Measurements from ENCODE around the gene STK32B. TPM values are rescaled to one million over a fixed set of nuclear protein-coding genes. Genes with fewer than 3 reads are reported as not detected.

STK32B gene
- total and polyA plus RNA-seq, 9 donors: 3.8 to 12.5 (median 5.8) TPM

- Histone ChIP-seq H3K4me3 (ENCODE audit: low read length) (no peak overlapping the region), H3K9me3 (replicated peaks; ENCODE audit: control insufficient read depth, low read depth, low read length) (no peaks in the 10 kb centered on the region), H3K27me3 (ENCODE audit: control insufficient read depth, insufficient read depth, low read length) (no peaks in the 10 kb centered on the region), H3K4me1 (ENCODE audit: control insufficient read depth, insufficient read depth, low read length) (peaks cover 6% of the 10 kb centered on the region), H3K36me3 (ENCODE audit: control insufficient read depth, insufficient read depth, low read length) (no peaks in the 10 kb centered on the region), H3K27ac (ENCODE audit: low read length) (no peak overlapping the region)
- WGBS (ENCODE audit: insufficient coverage): 75% methylated on average over 7 of the region's 7 CpGs
- no peak for DNase-seq
Observed at GRCh38 chr4:5387457-5387856, 336.2 kb downstream of the STK32B start.

- Histone ChIP-seq H3K4me1 (ENCODE audit: control insufficient read depth, insufficient read depth, low read length) (no peaks in the 10 kb centered on the region), H3K27me3 (ENCODE audit: control insufficient read depth, insufficient read depth, low read length) (no peaks in the 10 kb centered on the region), H3K9me3 (replicated peaks; ENCODE audit: control insufficient read depth, low read depth, low read length) (no peaks in the 10 kb centered on the region), H3K27ac (ENCODE audit: low read length) (no peak overlapping the region), H3K36me3 (ENCODE audit: control insufficient read depth, insufficient read depth, low read length) (no peaks in the 10 kb centered on the region), H3K4me3 (ENCODE audit: low read length) (no peak overlapping the region)
- WGBS (ENCODE audit: insufficient coverage): 25% methylated on average over 2 of the region's 3 CpGs
- DNase-seq: no peak
Observed at GRCh38 chr4:5389756-5390310, 338.6 kb downstream of the STK32B start.

GRCh38 chr4:5391492-5391891 is 340.2 kb downstream of the STK32B start:
- 86% methylated on average over 3 of the region's 4 CpGs for WGBS (ENCODE audit: insufficient coverage)
- no peak overlapping the region for H3K27ac ChIP-seq (ENCODE audit: low read length)
- H3K4me3 ChIP-seq (ENCODE audit: low read length): no peak overlapping the region
- no peaks in the 10 kb centered on the region for H3K27me3 ChIP-seq (ENCODE audit: control insufficient read depth, insufficient read depth, low read length)
- no peaks in the 10 kb centered on the region for H3K9me3 ChIP-seq (replicated peaks; ENCODE audit: control insufficient read depth, low read depth, low read length)
- no peaks in the 10 kb centered on the region for H3K4me1 ChIP-seq (ENCODE audit: control insufficient read depth, insufficient read depth, low read length)
- no peak for DNase-seq
- no peaks in the 10 kb centered on the region for H3K36me3 ChIP-seq (ENCODE audit: control insufficient read depth, insufficient read depth, low read length)

- 76% methylated on average over 12 of the region's 12 CpGs for WGBS (ENCODE audit: insufficient coverage)
- Histone ChIP-seq H3K9me3 (replicated peaks; ENCODE audit: control insufficient read depth, low read depth, low read length) (no peaks in the 10 kb centered on the region), H3K4me1 (ENCODE audit: control insufficient read depth, insufficient read depth, low read length) (no peaks in the 10 kb centered on the region), H3K27ac (ENCODE audit: low read length) (no peak overlapping the region), H3K36me3 (ENCODE audit: control insufficient read depth, insufficient read depth, low read length) (no peaks in the 10 kb centered on the region), H3K27me3 (ENCODE audit: control insufficient read depth, insufficient read depth, low read length) (no peaks in the 10 kb centered on the region), H3K4me3 (ENCODE audit: low read length) (no peak overlapping the region)
- no peak for DNase-seq
Observed at GRCh38 chr4:5393911-5394513, 342.7 kb downstream of the STK32B start.

GRCh38 chr4:5395781-5396180 is 344.5 kb downstream of the STK32B start:
- Histone ChIP-seq H3K4me3 (ENCODE audit: low read length) (no peak overlapping the region), H3K36me3 (ENCODE audit: control insufficient read depth, insufficient read depth, low read length) (no peaks in the 10 kb centered on the region), H3K27ac (ENCODE audit: low read length) (no peak overlapping the region), H3K4me1 (ENCODE audit: control insufficient read depth, insufficient read depth, low read length) (no peaks in the 10 kb centered on the region), H3K27me3 (ENCODE audit: control insufficient read depth, insufficient read depth, low read length) (no peaks in the 10 kb centered on the region), H3K9me3 (replicated peaks; ENCODE audit: control insufficient read depth, low read depth, low read length) (no peaks in the 10 kb centered on the region)
- no peak for DNase-seq
- WGBS (ENCODE audit: insufficient coverage): 89% methylated on average over 8 of the region's 8 CpGs

GRCh38 chr4:5398056-5398455 is 346.8 kb downstream of the STK32B start:
- Histone ChIP-seq H3K4me3 (ENCODE audit: low read length) (no peak overlapping the region), H3K4me1 (ENCODE audit: control insufficient read depth, insufficient read depth, low read length) (no peaks in the 10 kb centered on the region), H3K9me3 (replicated peaks; ENCODE audit: control insufficient read depth, low read depth, low read length) (peaks cover 7% of the 10 kb centered on the region), H3K27me3 (ENCODE audit: control insufficient read depth, insufficient read depth, low read length) (no peaks in the 10 kb centered on the region), H3K36me3 (ENCODE audit: control insufficient read depth, insufficient read depth, low read length) (no peaks in the 10 kb centered on the region), H3K27ac (ENCODE audit: low read length) (no peak overlapping the region)
- 50% methylated on average over 1 of the region's 3 CpGs for WGBS (ENCODE audit: insufficient coverage)
- DNase-seq: peak; percentile 44

- no peaks in the 10 kb centered on the region for H3K4me1 ChIP-seq (ENCODE audit: control insufficient read depth, insufficient read depth, low read length)
- no peaks in the 10 kb centered on the region for H3K27me3 ChIP-seq (ENCODE audit: control insufficient read depth, insufficient read depth, low read length)
- H3K36me3 ChIP-seq (ENCODE audit: control insufficient read depth, insufficient read depth, low read length): no peaks in the 10 kb centered on the region
- H3K9me3 ChIP-seq (replicated peaks; ENCODE audit: control insufficient read depth, low read depth, low read length): peaks cover 7% of the 10 kb centered on the region
- H3K27ac ChIP-seq (ENCODE audit: low read length): no peak overlapping the region
- no peak overlapping the region for H3K4me3 ChIP-seq (ENCODE audit: low read length)
- no peak for DNase-seq
- 65% methylated on average over 2 of the region's 4 CpGs for WGBS (ENCODE audit: insufficient coverage)
Observed at GRCh38 chr4:5399124-5399523, 347.8 kb downstream of the STK32B start.

- WGBS (ENCODE audit: insufficient coverage): 85% methylated on average over 5 of the region's 8 CpGs
- Histone ChIP-seq H3K4me3 (ENCODE audit: low read length) (no peak overlapping the region), H3K27ac (ENCODE audit: low read length) (no peak overlapping the region), H3K9me3 (replicated peaks; ENCODE audit: control insufficient read depth, low read depth, low read length) (peaks cover 7% of the 10 kb centered on the region), H3K4me1 (ENCODE audit: control insufficient read depth, insufficient read depth, low read length) (no peaks in the 10 kb centered on the region), H3K36me3 (ENCODE audit: control insufficient read depth, insufficient read depth, low read length) (no peaks in the 10 kb centered on the region), H3K27me3 (ENCODE audit: control insufficient read depth, insufficient read depth, low read length) (no peaks in the 10 kb centered on the region)
- DNase-seq: peak; percentile 28
Observed at GRCh38 chr4:5399790-5400421, 348.6 kb downstream of the STK32B start.

- 29% methylated on average over 1 of the region's 7 CpGs for WGBS (ENCODE audit: insufficient coverage)
- Histone ChIP-seq H3K4me1 (ENCODE audit: control insufficient read depth, insufficient read depth, low read length) (no peaks in the 10 kb centered on the region), H3K9me3 (replicated peaks; ENCODE audit: control insufficient read depth, low read depth, low read length) (peaks cover 21% of the 10 kb centered on the region), H3K27ac (ENCODE audit: low read length) (no peak overlapping the region), H3K36me3 (ENCODE audit: control insufficient read depth, insufficient read depth, low read length) (no peaks in the 10 kb centered on the region), H3K27me3 (ENCODE audit: control insufficient read depth, insufficient read depth, low read length) (no peaks in the 10 kb centered on the region), H3K4me3 (ENCODE audit: low read length) (no peak overlapping the region)
- no peak for DNase-seq
Observed at GRCh38 chr4:5403746-5404497, 352.6 kb downstream of the STK32B start.

- no peak overlapping the region for H3K27ac ChIP-seq (ENCODE audit: low read length)
- H3K4me1 ChIP-seq (ENCODE audit: control insufficient read depth, insufficient read depth, low read length): no peaks in the 10 kb centered on the region
- 33% methylated on average over 1 of the region's 2 CpGs for WGBS (ENCODE audit: insufficient coverage)
- no peak overlapping the region for H3K4me3 ChIP-seq (ENCODE audit: low read length)
- DNase-seq: no peak
- no peaks in the 10 kb centered on the region for H3K36me3 ChIP-seq (ENCODE audit: control insufficient read depth, insufficient read depth, low read length)
- peaks cover 14% of the 10 kb centered on the region for H3K9me3 ChIP-seq (replicated peaks; ENCODE audit: control insufficient read depth, low read depth, low read length)
- H3K27me3 ChIP-seq (ENCODE audit: control insufficient read depth, insufficient read depth, low read length): no peaks in the 10 kb centered on the region
Observed at GRCh38 chr4:5409237-5409636, 358.0 kb downstream of the STK32B start.

Measured in muscle of leg (tissue), 11 donors.